Panc1 (cell line): ENCODE measurements around the gene CAPRIN1. TPM values are rescaled to one million over a fixed set of nuclear protein-coding genes. Genes with fewer than 3 reads are reported as not detected.
"Not testable (repeated sequence)": the region's sequence is repeated elsewhere in the genome, so short reads cannot be mapped to it uniquely, and the experiment has no call there.

ENCODE experiments used
- ATAC-seq: fragments of 200-7000 bp; cut with Tn5 transposase; 2 replicates; pipeline ENCODE4 v1.9.1; 2020; ENCODE audit warnings: mild to moderate bottlenecking, moderate library complexity
- BruUV-seq: library from RNA; stranded (reverse); fragments of 400-500 nt; replicated peaks from 2 replicates; lab custom pipeline; 2021; lab: Mats Ljungman, UMichigan
- CTCF ChIA-PET: fragments of 300-600 bp; sonication (Branson Sonifier 250); formaldehyde crosslinking; loops from one replicate; lab custom pipeline; 2022; ENCODE audit warnings: antibody characterized with exemption; lab: Charles Lee
- POLR2A ChIA-PET: fragments of 300-600 bp; sonication (Branson Sonifier 250); formaldehyde crosslinking; loops from one replicate; lab custom pipeline; 2022; ENCODE audit warnings: antibody characterized with exemption; lab: Charles Lee
- DNase-seq: peaks from one replicate; pipeline ENCODE4 v3.0.0-alpha.2; 2010; ENCODE audit warnings: low read depth, low spot score
- H3K27ac ChIP-seq: 2 replicates; pipeline ENCODE4 v1.5.1; 2011; ENCODE audit warnings: mild to moderate bottlenecking, low read length, inconsistent platforms
- H3K27me3 ChIP-seq: fragments of 200-500 bp; sonication (Bioruptor generic); 2 replicates; pipeline ENCODE4 v1.6.0; 2014; ENCODE audit warnings: low read length, inconsistent platforms; ENCODE audit not compliant: control insufficient read depth, insufficient read depth
- H3K36me3 ChIP-seq: fragments of 200-500 bp; sonication (Bioruptor generic); 2 replicates; pipeline ENCODE4 v1.5.1; 2014; ENCODE audit warnings: inconsistent platforms, mild to moderate bottlenecking, low read length, moderate library complexity; ENCODE audit not compliant: control insufficient read depth, insufficient read depth
- H3K4me1 ChIP-seq: 2 replicates; pipeline ENCODE4 v1.5.1; 2011; ENCODE audit warnings: inconsistent platforms, mild to moderate bottlenecking, low read length, moderate library complexity; ENCODE audit not compliant: control insufficient read depth, insufficient read depth
- H3K4me3 ChIP-seq, 2 experiments: 2 replicates each; pipeline ENCODE4 v1.5.1; 2011 to 2012; ENCODE audit warnings: low read depth in 2 of 2, low read length in 2 of 2, mild to moderate bottlenecking in 2 of 2, inconsistent platforms in 1 of 2, moderate library complexity in 1 of 2
- H3K9me3 ChIP-seq: fragments of 200-500 bp; sonication (Bioruptor generic); 2 replicates; pipeline ENCODE4 v1.5.1; 2014; ENCODE audit warnings: low read depth, mild to moderate bottlenecking, inconsistent platforms, low read length, moderate library complexity; ENCODE audit not compliant: control insufficient read depth, insufficient read depth
- CTCF ChIP-seq: fragments of 450-650 bp; IDR thresholded peaks from 2 replicates; pipeline ENCODE4 v1.5.1; 2017; ENCODE audit warnings: mild to moderate bottlenecking
- POLR2AphosphoS5 ChIP-seq: IDR thresholded peaks from 2 replicates; pipeline ENCODE4 v1.6.1; 2012; ENCODE audit warnings: mild to moderate bottlenecking, low read depth, low read length, moderate library complexity
- REST ChIP-seq, 2 experiments: IDR thresholded peaks; 2 replicates each; pipeline ENCODE4 v1.6.1; 2011 to 2012; ENCODE audit warnings: low read depth in 2 of 2, control low read depth in 1 of 2, low read length in 1 of 2, mild to moderate bottlenecking in 1 of 2, moderate library complexity in 1 of 2; ENCODE audit not compliant: insufficient read depth in 1 of 2
- SIN3A ChIP-seq: IDR thresholded peaks from 2 replicates; pipeline ENCODE4 v1.6.1; 2012; ENCODE audit warnings: low read depth, mild to moderate bottlenecking, low read length, moderate library complexity, borderline replicate concordance; ENCODE audit not compliant: insufficient read depth
- TCF7L2 ChIP-seq: IDR thresholded peaks from 2 replicates; pipeline ENCODE4 v1.6.1; 2011; ENCODE audit warnings: mild to moderate bottlenecking, low read depth, low read length, inconsistent platforms
- in situ Hi-C: cut with HindIII; loops from 2 replicates; pipeline ENCODE4 v1.10.0; 2016; ENCODE audit warnings: low sequenced_read_pairs, low pct_unique_long_range_greater_than_20kb
- intact Hi-C: fragments of 100-400 bp; cut with micrococcal nuclease; formaldehyde crosslinking; loops from one replicate; pipeline ENCODE4 v1.10.0; 2022; ENCODE audit not compliant: unreplicated experiment
- total RNA-seq: library from RNA; stranded (reverse); gene quantifications from one replicate; pipeline ENCODE4 v1.2.1, GENCODE V29; 2021; ENCODE audit not compliant: unreplicated experiment

CAPRIN1 gene
- total RNA-seq, 1 experiment from 2014 or later: 266 TPM

GRCh38 chr11:34053161-34053686 lies 1.7 kb downstream of the CAPRIN1 start:
- CTCF ChIA-PET: interaction anchor here (0.5 kb wide), 1 partner anchor 406 kb away, joined by 6 read pairs; no protein-coding TSS in a partner anchor

GRCh38 chr11:34054351-34054750 lies 2.8 kb downstream of the CAPRIN1 start:
- H3K27me3 ChIP-seq, intact Hi-C loops, BruUV-seq, DNase-seq, CTCF ChIA-PET, ATAC-seq, in situ Hi-C loops, H3K9me3 ChIP-seq: not testable (repeated sequence)
- Histone ChIP-seq H3K4me1 (peaks cover 49% of the 10 kb centered on the region), H3K36me3 (peaks cover 33% of the 10 kb centered on the region), H3K4me3 (peak overlapping the region; percentile 89 to 98), H3K27ac (peak overlapping the region; percentile 98; the same call in 1 of the 2 replicates)
- POLR2A ChIA-PET: interaction anchor here (0.5 to 0.7 kb wide), 2 partner anchors 57 to 846 kb away, joined by 3 read pairs; no protein-coding TSS in a partner anchor

More at GRCh38 chr11:34053161-34053686, 1.7 kb downstream of the CAPRIN1 start:
- no TSS peak for BruUV-seq
- peaks cover 33% of the 10 kb centered on the region for H3K36me3 ChIP-seq
- H3K9me3 ChIP-seq: no peaks in the 10 kb centered on the region
- H3K4me3 ChIP-seq: peak overlapping the region; percentile 89 to 98
- DNase-seq (no peak), ATAC-seq (peak; percentile 47)
- TF ChIP-seq POLR2AphosphoS5: no peak
- TF ChIP-seq CTCF: no peak
- no peak for TF ChIP-seq TCF7L2
- TF ChIP-seq SIN3A: 0 out of 2 replicates have a peak, but pooled peaks have one; percentile 20
- 0 out of 4 replicates have a peak, but pooled peaks of 1 of the 2 experiments have one; percentile 1 for TF ChIP-seq REST (IDR thresholded peaks at IDR 0.05; ENCODE audit: insufficient read depth in 1 of 2, low read depth in 2 of 2, low read length in 1 of 2)
- H3K27me3 ChIP-seq: no peaks in the 10 kb centered on the region
- peaks cover 44% of the 10 kb centered on the region for H3K4me1 ChIP-seq
- intact Hi-C loops (no loop called here), in situ Hi-C loops (no loop called here)
- peak overlapping the region; percentile 98 for H3K27ac ChIP-seq
- POLR2A ChIA-PET: no interaction called here
